Transverse colon (tissue), 4 donors: ENCODE results near the gene SHISAL1. TPM values are rescaled to one million over a fixed set of nuclear protein-coding genes. Genes with fewer than 3 reads are reported as not detected.
"Not testable (repeated sequence)": the region's sequence is repeated elsewhere in the genome, so short reads cannot be mapped to it uniquely, and the experiment has no call there.

Source experiments
- DNase-seq: peaks from one replicate; pipeline ENCODE4 v3.0.0-alpha.2; 2019
- H3K27ac ChIP-seq, 4 donors: fragments of 200-600 bp; sonication (generic); 2 replicates each; pipeline ENCODE4 v1.5.1; 2016 to 2018; ENCODE audit warnings: inconsistent platforms in 4 of 4
- H3K27me3 ChIP-seq: fragments of 200-600 bp; sonication (generic); 2 replicates; pipeline ENCODE4 v1.5.1; 2017; ENCODE audit warnings: inconsistent platforms
- H3K36me3 ChIP-seq, 4 donors: fragments of 200-600 bp; sonication (generic); 2 replicates each; pipeline ENCODE4 v1.5.1; 2017 to 2019; ENCODE audit warnings: inconsistent platforms in 4 of 4
- H3K4me1 ChIP-seq, 4 donors: fragments of 200-600 bp; sonication (generic); 2 replicates each; pipeline ENCODE4 v1.5.1; 2017 to 2020; ENCODE audit warnings: inconsistent platforms in 4 of 4
- H3K4me3 ChIP-seq, 4 donors: fragments of 200-600 bp; sonication (generic); 1 replicate in 1 of 4; 2 replicates in 3 of 4; pipeline versions ENCODE4 v1.5.1 to v1.6.1; 2017 to 2019; ENCODE audit warnings: inconsistent platforms in 4 of 4
- H3K9me3 ChIP-seq, 2 donors: fragments of 200-600 bp; sonication (generic); 2 replicates each; pipeline ENCODE4 v1.5.1; 2017 to 2019; ENCODE audit warnings: inconsistent platforms in 2 of 2
- CTCF ChIP-seq, 5 experiments: fragments of 200-600 bp in 3 of 5; fragments of 450-650 bp in 2 of 5; sonication (generic) in 3 of 5; IDR thresholded peaks; 1 replicate in 2 of 5; 2 replicates in 3 of 5; pipeline ENCODE4 v1.5.1; 2016 to 2017; ENCODE audit warnings: antibody characterized with exemption in 5 of 5, inconsistent platforms in 3 of 5, mild to moderate bottlenecking in 2 of 5, moderate library complexity in 1 of 5
- EP300 ChIP-seq: sonication (generic); formaldehyde crosslinking; IDR thresholded peaks from one replicate; pipeline ENCODE4 v1.6.1; 2017; ENCODE audit warnings: antibody characterized with exemption, low read depth
- POLR2A ChIP-seq: fragments of 450-650 bp; IDR thresholded peaks from one replicate; pipeline ENCODE4 v1.6.1; 2016; ENCODE audit warnings: antibody characterized with exemption, mild to moderate bottlenecking, moderate library complexity
- POLR2AphosphoS5 ChIP-seq, 3 donors: sonication (generic); formaldehyde crosslinking; IDR thresholded peaks; one replicate each; pipeline ENCODE4 v1.6.1; 2016; ENCODE audit warnings: antibody characterized with exemption in 3 of 3
- WGBS, 2 donors: methylation state at CpG; one replicate each; pipeline ENCODE4 v1.1.5; 2018; ENCODE audit warnings: low coverage in 1 of 2; 5-methylcytosine and 5-hydroxymethylcytosine counted together
- in situ Hi-C, 4 donors: fragments of 200-750 bp; cut with MboI; loops; one replicate each; pipeline versions ENCODE4 v1.15.0 to v1.15.1; 2017; ENCODE audit warnings: low sequenced_read_pairs in 3 of 4, low pct_ligation_motif_present in 1 of 4, low pct_unique_long_range_greater_than_20kb in 1 of 4
- intact Hi-C: fragments of 100-400 bp; cut with DNase I; formaldehyde crosslinking; loops from one replicate; pipeline ENCODE4 v1.15.1; 2023; ENCODE audit warnings: low total_unique reads
- total RNA-seq, 4 donors: library from RNA; depleted of rRNA; stranded (reverse); fragments of >200 nt; gene quantifications; one replicate each; pipeline ENCODE4 v1.1.0, GENCODE V29; 2016

The SHISAL1 gene
- total RNA-seq, 4 donors from 2014 or later: 1.9 to 4.6 (median 3.2) TPM

GRCh38 chr22:44325718-44326490 is 13.2 kb upstream of the SHISAL1 start:
- H3K4me3 ChIP-seq: peak overlapping the region; percentile 16 to 55 (median 34)
- H3K36me3 ChIP-seq: no peaks in the 10 kb centered on the region
- TF ChIP-seq EP300 (no peak), CTCF (IDR thresholded peaks at IDR 0.05) (peak in 4 of 5 experiments; percentile 18 to 42 (median 28)), POLR2AphosphoS5 (IDR thresholded peaks at IDR 0.05) (no peak), POLR2A (no peak)
- H3K9me3 ChIP-seq: no peaks in the 10 kb centered on the region
- in situ Hi-C loops: no loop called here
- H3K27me3 ChIP-seq: peaks cover 44% of the 10 kb centered on the region
- peak overlapping the region; percentile 5 to 56 (median 46) for H3K27ac ChIP-seq
- peaks cover 3 to 31% (median 16%) of the 10 kb centered on the region in 4 donors for H3K4me1 ChIP-seq
- no peak for DNase-seq
- intact Hi-C loops: loop anchor here (10.0 kb wide), 1 partner anchor 241 kb away; no protein-coding TSS in a partner anchor
- WGBS, 2 donors: 16 to 21% methylated on average over 12 to 25 of the region's 25 CpGs

- in situ Hi-C loops, DNase-seq, H3K4me3 ChIP-seq, H3K36me3 ChIP-seq, H3K9me3 ChIP-seq, H3K27ac ChIP-seq: not testable (repeated sequence)
- peaks cover 0 to 14% (median 2%) of the 10 kb centered on the region in 4 donors for H3K4me1 ChIP-seq
- peaks cover 22% of the 10 kb centered on the region for H3K27me3 ChIP-seq
- intact Hi-C loops: loop anchor here (10.0 kb wide), 1 partner anchor 238 kb away; no protein-coding TSS in a partner anchor
- WGBS, 2 donors: 95 to 100% methylated on average over 1 of the region's 1 CpG
Observed at GRCh38 chr22:44323140-44323790, 10.5 kb upstream of the SHISAL1 start.

GRCh38 chr22:44319685-44320084 is 6.9 kb upstream of the SHISAL1 start:
- WGBS, 2 donors: 68 to 74% methylated on average over 6 to 9 of the region's 9 CpGs
- intact Hi-C loops: loop anchor here (10.0 kb wide), 1 partner anchor 235 kb away; no protein-coding TSS in a partner anchor
- Histone ChIP-seq H3K4me1 (no peaks in the 10 kb centered on the region), H3K36me3 (no peaks in the 10 kb centered on the region), H3K27ac (no peak overlapping the region), H3K4me3 (no peak overlapping the region), H3K27me3 (no peaks in the 10 kb centered on the region), H3K9me3 (no peaks in the 10 kb centered on the region)
- DNase-seq: no peak
- in situ Hi-C loops: no loop called here
- no peak for TF ChIP-seq CTCF (IDR thresholded peaks at IDR 0.05)
- TF ChIP-seq POLR2AphosphoS5 (IDR thresholded peaks at IDR 0.05): no peak
- TF ChIP-seq POLR2A: no peak
- TF ChIP-seq EP300: no peak

- H3K4me3 ChIP-seq: no peak overlapping the region
- 85% methylated on average over 9 of the region's 9 CpGs; no CpG with 5 or more reads in 1 of the 2 donors for WGBS, 2 donors
- H3K9me3 ChIP-seq: no peaks in the 10 kb centered on the region
- H3K4me1 ChIP-seq: no peaks in the 10 kb centered on the region
- no peak overlapping the region for H3K27ac ChIP-seq
- in situ Hi-C loops: no loop called here
- intact Hi-C loops: no loop called here
- no peak for DNase-seq
- no peaks in the 10 kb centered on the region for H3K27me3 ChIP-seq
- TF ChIP-seq POLR2AphosphoS5 (IDR thresholded peaks at IDR 0.05) (no peak), CTCF (IDR thresholded peaks at IDR 0.05) (no peak), POLR2A (no peak), EP300 (no peak)
- H3K36me3 ChIP-seq: no peaks in the 10 kb centered on the region
Observed at GRCh38 chr22:44318751-44319150, 6.0 kb upstream of the SHISAL1 start.
